NCI-H526 (cell line): ENCODE results near the gene CWC27.
"Not testable (repeated sequence)": the region's sequence is repeated elsewhere in the genome, so short reads cannot be mapped to it uniquely, and the experiment has no call there.

Experiments used
- DNase-seq, 2 experiments: peaks; one replicate each; lab custom pipeline; 2025; lab: John Stamatoyannopoulos, UW

Gene CWC27

DNA sequence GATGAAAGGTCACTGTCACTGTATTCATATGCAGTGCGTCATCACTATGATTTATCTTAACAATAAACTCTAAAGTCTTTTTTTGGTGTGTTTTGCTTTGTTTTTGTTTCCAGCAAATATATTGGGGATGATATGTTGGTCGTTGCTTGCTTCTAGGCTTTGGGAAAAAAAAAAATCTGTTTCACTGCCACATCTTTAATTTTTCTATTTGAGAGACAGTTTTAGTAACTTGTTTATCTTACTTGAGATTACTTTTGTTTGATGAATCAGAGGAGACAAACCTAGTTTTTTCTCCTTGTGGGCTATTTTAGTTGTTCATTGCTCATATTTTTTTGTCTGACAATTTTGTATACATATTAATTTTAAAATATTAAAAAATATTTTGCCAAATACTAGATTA lies 19.4 kb downstream of the CWC27 start:
- no peak for DNase-seq

- no peak for DNase-seq
Observed at GRCh38 chr5:64789457-64789856, 20.7 kb downstream of the CWC27 start.

DNA sequence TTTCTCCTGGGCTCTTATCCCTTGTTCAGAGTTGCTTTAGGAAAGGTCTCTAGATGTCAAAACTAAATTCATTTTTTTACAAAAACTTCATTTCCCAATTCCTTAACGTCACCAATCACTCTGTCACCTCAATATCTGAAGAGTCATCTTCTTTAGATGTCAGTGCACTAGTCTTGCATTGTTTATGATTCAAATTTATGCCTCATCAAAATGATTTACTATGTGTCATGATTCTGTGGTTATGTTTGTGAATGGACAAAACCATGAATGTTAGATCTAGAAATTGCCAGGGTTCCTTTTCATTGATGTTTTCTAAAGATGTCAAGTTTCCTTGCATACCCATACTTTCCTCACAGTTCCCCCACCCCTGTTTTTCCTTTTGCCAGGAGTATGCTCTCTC lies 21.5 kb downstream of the CWC27 start:
- no peak for DNase-seq

GRCh38 chr5:64792469-64792868 lies 23.7 kb downstream of the CWC27 start:
- no peak for DNase-seq

- no peak for DNase-seq
Observed at GRCh38 chr5:64794053-64794770, 25.5 kb downstream of the CWC27 start.

DNA sequence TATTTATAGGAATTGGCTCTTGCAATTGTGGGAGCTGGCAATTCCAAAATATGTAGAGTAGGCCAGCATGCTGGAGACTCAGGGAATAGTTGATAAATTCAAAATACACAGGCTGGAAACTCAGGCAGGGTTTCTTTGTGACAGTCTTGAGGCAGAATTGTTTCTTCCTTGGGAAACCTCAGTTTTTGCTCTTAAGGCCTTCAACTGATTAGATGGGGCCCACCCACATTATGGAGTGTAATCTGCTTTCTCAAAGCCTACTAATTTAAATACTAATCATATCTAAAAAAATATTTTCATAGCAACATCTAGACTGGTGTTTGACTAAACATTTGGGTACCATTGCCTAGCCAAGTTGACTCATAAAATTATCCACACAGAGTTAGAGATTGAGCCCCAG lies 27.6 kb downstream of the CWC27 start:
- DNase-seq, result no peak

GRCh38 chr5:64800926-64801325 lies 32.2 kb downstream of the CWC27 start:
- DNase-seq, result no peak

- DNase-seq, result no peak
Observed at GRCh38 chr5:64806537-64806936, 37.8 kb downstream of the CWC27 start.

DNA sequence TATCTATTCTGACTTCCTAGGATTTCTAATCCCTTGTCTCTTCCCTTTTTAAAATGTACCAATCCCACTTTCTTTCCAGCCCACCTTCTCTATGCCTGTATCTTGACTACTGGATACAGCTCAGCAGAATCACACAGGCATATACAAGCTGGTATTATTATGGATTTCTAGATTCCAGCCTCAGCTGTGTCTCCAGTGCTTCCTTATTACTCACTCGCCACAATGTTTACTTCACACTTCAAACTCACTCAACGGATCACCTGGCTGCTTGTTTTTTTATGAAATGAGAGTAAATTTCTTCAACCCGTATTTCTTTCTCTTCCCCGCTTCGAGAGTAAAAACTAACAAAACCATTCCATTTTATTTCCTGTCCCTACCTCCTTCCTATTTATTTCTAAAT lies 38.8 kb downstream of the CWC27 start:
- no peak for DNase-seq

GRCh38 chr5:64811050-64811640 lies 42.4 kb downstream of the CWC27 start:
- DNase-seq, result peak; percentile 34 to 36

- DNase-seq, result no peak
Observed at GRCh38 chr5:64814073-64814472, 45.3 kb downstream of the CWC27 start.

DNA sequence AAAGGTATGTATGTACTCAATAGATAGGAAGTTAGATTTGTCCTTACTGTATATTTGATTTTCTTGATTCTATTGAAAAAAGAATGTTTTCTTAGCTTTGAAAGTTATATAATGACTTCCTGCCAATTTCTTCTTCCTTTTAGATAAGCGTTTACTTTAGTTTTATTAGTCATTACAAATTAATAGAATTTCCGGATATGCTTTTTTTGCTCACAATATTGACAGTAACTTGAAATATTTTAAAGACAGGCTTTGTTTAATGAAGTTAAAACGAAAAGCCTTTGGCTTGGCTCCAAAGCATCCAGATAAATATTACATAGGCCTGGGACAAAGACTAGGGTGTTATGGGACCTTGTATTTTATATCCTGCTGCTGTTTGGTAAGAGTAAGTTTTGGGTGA lies 49.5 kb downstream of the CWC27 start:
- no peak for DNase-seq

- DNase-seq, result not testable (repeated sequence)
Observed at GRCh38 chr5:64819345-64819744, 50.6 kb downstream of the CWC27 start.

GRCh38 chr5:64822320-64822719 lies 53.6 kb downstream of the CWC27 start:
- DNase-seq, result no peak

- DNase-seq, result no peak
Observed at GRCh38 chr5:64826541-64826940, 57.8 kb downstream of the CWC27 start.

GRCh38 chr5:64827703-64828102 lies 59.0 kb downstream of the CWC27 start:
- DNase-seq, result no peak

DNA sequence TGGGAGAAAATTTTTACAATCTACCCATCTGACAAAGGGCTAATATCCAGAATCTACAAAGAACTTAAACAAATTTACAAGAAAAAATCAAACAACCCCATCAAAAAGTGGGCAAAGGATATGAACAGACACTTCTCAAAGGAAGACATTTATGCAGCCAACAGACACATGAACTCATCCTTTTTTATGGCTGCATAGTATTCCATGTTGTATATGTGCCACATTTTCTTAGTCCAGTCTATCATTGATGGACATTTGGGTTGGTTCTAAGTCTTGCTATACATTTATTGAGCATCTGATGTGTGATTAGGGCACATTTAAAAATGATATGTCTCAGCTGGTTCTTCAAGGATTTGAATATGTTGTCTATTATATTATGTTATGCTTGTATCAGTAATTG lies 61.9 kb downstream of the CWC27 start:
- not testable (repeated sequence) for DNase-seq

GRCh38 chr5:64831996-64832395 lies 63.3 kb downstream of the CWC27 start:
- DNase-seq, result no peak

DNA sequence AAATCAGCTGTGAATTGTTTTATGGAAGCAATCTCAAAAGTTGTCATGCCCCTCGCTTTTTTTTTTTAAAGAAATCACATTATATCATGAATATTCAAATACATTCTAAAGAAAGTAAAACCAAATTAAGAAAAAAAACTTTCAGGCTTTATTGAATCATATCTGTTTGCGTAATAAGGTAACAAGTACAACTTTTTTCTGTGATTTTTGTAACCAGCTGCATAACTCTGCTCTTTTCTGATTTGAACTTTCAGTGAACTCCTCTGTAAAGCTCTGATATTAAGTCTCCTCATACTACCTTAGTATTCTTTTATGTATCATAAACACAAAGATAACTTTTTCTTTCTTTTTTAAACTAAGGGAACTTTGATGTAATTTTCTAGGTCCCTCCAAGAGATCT lies 65.3 kb downstream of the CWC27 start:
- DNase-seq, result no peak

DNA sequence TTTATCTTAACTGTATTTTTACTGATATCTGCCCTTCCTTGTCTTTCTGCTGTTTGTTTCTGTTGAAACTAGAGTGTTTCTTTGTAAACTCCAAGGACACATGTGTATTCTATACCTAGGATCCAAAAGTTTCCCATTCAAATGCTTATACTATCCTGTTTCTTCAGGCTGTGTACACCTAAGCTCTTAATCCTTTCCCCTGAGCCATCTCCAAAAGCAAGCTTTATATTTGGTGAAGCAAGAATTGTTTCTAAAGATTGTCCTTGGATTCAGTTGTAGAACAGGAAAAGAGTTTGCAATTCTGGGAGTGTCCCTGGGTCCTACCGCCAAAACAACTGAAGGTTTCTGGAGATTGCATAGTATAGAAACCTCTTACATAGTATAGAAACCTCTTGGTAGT lies 65.9 kb downstream of the CWC27 start:
- DNase-seq, result no peak

- DNase-seq, result no peak
Observed at GRCh38 chr5:64835266-64835665, 66.5 kb downstream of the CWC27 start.

GRCh38 chr5:64836190-64836755 lies 67.5 kb downstream of the CWC27 start:
- no peak for DNase-seq

DNA sequence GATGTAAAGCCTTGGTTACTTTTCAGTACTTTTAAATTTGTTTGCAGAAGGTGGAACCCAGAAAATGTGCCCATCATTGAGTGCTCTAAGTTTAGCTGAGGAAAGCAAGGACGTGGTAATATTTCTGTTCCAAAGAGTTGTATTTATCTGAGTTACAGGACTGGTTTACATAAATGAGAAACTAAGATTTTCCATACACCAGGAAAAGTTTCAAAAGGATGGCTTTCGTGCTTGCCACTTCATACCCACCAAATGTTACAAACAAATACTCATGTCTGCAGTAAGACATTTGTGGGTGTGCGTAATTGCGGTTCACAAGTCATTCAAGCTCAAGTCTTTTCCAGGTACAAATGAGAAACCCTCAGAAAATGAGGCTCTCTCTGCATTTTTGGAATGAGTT lies 68.1 kb downstream of the CWC27 start:
- no peak for DNase-seq

DNA sequence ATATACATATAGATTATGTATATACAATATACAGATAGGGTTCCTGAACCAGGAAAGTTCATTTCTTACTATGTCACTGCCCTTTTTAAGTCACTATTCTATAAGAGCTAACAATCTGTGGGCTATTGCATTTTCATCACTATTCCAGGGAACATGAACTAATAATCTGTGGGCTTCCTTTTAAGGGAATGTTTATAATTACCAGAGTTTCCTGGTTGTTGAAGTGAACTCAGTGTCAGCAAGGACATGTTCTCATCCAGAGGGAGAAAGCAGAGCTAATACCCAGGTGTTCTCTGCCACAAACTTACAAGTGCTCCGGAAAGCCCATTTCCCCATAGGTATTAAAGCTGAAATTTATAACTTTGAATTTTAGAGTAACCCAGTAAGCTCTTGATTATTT lies 69.6 kb downstream of the CWC27 start:
- no peak for DNase-seq
